GM12801 (cell line): ENCODE data around the gene NKAIN2.

Experiments used
- CTCF ChIP-seq: IDR thresholded peaks from one replicate; pipeline ENCODE4 v1.5.1; 2011; ENCODE audit warnings: control low read depth; ENCODE audit not compliant: insufficient read length; ENCODE audit errors: extremely low read depth

The NKAIN2 gene

GRCh38 chr6:123854201-123854600, 50.5 kb downstream of the NKAIN2 start:
- TF ChIP-seq CTCF: no peak

GRCh38 chr6:123855506-123855905, 51.8 kb downstream of the NKAIN2 start:
- no peak for TF ChIP-seq CTCF

GRCh38 chr6:123859291-123859690, 55.6 kb downstream of the NKAIN2 start:
- TF ChIP-seq CTCF: no peak

- no peak for TF ChIP-seq CTCF
Measured at GRCh38 chr6:123869334-123869733, 65.7 kb downstream of the NKAIN2 start.

- TF ChIP-seq CTCF: no peak
Measured at GRCh38 chr6:123873974-123874373, 70.3 kb downstream of the NKAIN2 start.

GRCh38 chr6:123875784-123876183, 72.1 kb downstream of the NKAIN2 start:
- no peak for TF ChIP-seq CTCF

- no peak for TF ChIP-seq CTCF
Measured at GRCh38 chr6:123879749-123880148, 76.1 kb downstream of the NKAIN2 start.
